GM21528 (cell line): ENCODE data around the gene PDZD2.
"Not testable (repeated sequence)": the region's sequence is repeated elsewhere in the genome, so short reads cannot be mapped to it uniquely, and the experiment has no call there.

ENCODE experiments used
- ATAC-seq: cut with Tn5 transposase; IDR thresholded peaks from one replicate; pipeline ENCODE4 v1.9.1; 2021; ENCODE audit warnings: mild to moderate bottlenecking, moderate library complexity; ENCODE audit not compliant: unreplicated experiment, low FRiP score

PDZD2 gene

DNA sequence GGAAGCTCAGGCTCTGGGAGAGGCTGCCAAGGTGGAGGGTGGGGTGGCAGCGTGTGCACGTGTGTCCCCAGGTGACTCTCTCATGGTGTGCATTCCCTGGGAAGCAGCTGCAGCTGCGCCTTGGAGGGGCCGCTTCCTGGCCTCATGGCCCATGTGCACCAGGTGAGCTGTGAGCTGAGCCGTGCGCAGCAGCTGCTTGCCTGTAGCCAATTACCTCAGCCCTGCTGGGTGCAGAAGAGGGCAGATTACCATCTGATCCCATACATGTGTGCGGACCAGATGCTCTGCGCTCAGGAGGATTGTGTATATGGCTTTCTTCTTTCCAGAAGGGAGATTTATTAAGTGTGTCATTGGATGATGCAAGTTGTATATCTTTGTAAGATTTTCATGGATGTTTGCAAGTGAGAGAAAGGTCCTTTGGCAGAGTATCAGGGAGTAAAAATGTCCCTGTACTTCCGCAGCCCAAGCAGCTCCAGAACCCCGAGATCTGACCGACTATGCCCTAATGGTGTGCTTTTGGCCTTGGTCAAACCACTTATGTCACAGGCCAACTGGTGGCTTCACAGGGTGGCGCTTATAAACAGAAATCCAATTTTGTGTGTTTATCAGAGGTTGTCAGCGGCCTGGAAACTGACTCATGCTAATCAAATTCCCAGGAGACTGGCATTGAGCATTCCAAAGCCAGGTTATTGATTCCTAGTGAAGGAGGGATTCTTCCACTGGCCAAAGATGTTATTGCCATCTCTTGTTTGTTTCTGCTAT is 305.9 kb downstream of the PDZD2 start:
- no peak for ATAC-seq

- no peak for ATAC-seq
These were observed 309.1 kb downstream of the PDZD2 start for GRCh38 chr5:31948006-31948405.

DNA sequence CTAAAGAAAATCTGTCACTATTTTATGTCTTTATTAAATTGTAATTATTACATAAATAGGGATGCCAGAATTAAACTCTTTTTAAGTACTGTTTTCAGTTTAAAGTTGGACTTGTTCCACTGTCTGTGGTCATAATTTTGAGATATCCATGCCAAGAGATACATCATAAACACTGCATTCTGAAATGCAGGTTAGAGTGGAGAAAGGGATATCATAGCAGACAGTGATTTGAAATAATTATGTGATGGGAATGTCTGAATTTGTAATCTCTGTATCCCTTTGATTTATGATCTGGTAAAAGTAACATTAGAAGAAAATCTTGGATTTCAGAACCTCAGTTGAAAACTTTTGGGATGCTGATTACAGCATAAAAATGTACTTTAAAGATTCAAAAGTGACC is 313.1 kb downstream of the PDZD2 start:
- no peak for ATAC-seq

DNA sequence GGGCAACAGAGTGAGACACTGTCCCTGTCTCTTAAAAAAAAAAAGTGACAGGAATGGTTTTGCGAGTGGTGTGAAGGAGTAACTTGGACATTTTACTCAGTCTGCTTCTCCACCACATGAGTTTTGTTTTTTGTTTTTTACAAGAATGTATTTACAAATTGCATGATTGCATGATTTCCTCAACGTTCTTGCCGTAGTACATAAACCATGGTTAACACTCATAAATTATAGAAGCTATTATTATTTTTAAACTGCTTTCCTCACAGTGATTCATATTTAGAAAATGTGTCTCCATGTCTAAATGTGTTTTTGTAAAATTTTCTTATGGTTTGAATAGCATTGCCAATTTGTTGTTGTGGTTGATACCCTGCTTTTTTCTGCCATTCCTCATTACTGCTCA is 315.2 kb downstream of the PDZD2 start:
- ATAC-seq = no peak

DNA sequence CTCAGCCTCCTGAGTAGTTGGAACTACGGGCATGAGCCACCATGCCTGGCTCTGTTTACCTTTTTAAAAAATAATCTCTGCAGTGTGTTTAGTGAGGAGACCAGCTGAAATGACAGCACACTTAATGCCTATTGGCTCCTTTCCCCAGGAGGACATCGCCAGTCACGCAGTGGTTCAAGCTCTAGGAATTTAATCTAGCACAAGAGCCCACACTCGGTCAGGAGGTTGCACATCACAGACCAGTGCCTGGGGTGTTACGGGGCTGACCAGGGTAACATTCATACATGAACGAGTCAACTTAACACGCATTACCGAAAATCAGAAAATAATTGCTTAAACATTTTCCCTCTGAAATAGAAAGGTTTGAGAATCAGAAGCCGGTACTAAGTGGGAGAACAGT is 318.2 kb downstream of the PDZD2 start:
- ATAC-seq = no peak

- ATAC-seq = no peak
These were observed 323.4 kb downstream of the PDZD2 start for GRCh38 chr5:31962351-31962751.

DNA sequence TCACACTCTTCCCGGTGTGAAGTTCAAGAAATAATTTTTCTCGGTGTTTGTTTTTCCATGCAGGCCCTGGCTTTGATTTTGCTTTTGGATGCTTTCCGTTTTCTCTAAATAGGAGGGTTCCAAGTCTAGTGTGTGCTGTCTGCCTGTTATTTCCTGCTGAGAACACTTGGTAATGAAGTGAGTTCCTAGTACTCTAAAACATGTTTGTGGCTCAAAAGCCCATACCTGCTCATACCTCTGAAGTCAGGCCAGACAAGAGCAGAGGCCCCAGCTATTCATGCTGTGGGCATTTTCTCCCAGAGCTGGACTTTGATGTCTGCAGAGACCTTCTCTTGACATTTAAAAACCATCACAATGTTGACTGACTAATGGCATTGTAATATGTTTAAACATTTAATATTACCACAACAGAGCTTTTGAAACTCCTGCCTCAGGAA is 324.0 kb downstream of the PDZD2 start:
- no peak for ATAC-seq

- no peak for ATAC-seq
These were observed 324.6 kb downstream of the PDZD2 start for GRCh38 chr5:31963358-31964006.

DNA sequence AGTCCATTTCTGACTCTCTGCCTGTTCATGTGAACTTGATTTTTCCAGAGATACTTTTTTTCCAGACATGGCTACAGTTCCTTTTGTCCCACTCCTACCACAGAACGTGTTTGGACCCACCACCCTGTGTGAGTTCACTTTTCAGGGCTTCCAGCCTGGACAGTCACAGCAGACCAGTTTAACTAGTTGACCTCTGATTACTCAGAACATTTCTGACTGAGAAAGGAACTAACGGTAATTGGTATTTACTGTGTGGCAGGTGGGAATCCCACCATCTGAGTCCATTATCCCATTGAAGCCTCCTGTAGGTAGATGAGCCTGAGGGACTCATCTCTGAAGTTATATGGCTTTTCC is 325.1 kb downstream of the PDZD2 start:
- ATAC-seq = no peak

- ATAC-seq = no peak
These were observed 326.3 kb downstream of the PDZD2 start for GRCh38 chr5:31965227-31965626.

- no peak for ATAC-seq
These were observed 328.0 kb downstream of the PDZD2 start for GRCh38 chr5:31966936-31967335.

DNA sequence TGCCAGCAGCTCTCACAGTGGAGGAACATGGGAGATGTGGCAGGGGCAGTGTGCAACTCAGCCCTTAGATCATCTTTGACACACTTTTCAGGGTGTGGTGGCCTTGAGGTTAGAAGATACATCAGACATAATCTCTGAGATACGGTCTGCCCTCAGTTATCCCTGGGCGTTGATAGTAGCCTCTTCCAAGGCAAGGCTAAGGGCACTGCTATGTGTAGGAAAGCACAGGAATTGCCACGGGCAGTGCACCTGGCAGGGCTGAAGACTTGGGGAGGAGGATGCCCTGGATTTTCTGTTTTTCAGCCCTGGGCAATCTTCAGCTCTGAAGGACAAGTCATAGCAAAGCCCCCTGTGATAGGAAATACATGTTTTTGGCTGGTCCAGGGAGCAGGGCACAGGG is 328.5 kb downstream of the PDZD2 start:
- no peak for ATAC-seq

GRCh38 chr5:31972558-31972957 is 333.6 kb downstream of the PDZD2 start:
- ATAC-seq = no peak

DNA sequence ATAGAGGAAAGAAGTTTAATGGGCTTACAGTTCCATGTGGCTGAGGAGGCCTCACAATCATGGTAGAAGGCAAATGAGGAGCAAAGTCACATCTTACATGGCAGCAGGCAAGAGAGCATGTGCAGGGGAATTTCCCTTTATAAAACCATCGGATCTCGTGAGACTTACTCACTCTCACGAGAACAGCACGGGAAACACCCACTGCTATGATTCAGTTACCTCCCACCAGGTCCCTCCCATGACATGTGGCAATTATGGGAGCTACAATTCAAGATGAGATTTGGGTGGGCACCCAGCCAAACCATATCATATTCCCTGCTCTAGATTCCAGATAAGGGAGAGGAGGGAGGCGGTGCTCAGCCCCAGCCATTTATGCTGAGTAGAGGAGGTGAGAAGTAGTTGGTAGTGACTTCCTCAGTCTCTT is 336.3 kb downstream of the PDZD2 start:
- not testable (repeated sequence) for ATAC-seq

DNA sequence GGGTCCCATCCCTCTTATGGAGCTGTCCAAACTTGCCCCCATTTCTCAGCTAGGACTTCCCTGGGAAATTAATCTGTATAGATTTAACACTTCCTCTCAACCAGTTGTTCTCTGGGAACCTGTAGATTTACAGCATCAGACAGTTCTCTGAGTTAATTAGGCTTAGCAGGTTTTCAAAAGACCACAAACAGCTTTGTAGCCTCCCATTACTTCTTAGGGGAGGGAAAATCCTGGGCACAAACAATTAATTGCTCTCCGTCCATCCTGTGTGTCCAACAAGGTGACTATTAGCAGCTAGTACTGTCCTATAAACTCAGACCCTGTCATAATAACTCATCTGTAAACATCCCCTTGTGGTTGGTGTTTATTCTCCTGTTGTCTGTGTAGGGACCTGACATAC is 337.2 kb downstream of the PDZD2 start:
- no peak for ATAC-seq

DNA sequence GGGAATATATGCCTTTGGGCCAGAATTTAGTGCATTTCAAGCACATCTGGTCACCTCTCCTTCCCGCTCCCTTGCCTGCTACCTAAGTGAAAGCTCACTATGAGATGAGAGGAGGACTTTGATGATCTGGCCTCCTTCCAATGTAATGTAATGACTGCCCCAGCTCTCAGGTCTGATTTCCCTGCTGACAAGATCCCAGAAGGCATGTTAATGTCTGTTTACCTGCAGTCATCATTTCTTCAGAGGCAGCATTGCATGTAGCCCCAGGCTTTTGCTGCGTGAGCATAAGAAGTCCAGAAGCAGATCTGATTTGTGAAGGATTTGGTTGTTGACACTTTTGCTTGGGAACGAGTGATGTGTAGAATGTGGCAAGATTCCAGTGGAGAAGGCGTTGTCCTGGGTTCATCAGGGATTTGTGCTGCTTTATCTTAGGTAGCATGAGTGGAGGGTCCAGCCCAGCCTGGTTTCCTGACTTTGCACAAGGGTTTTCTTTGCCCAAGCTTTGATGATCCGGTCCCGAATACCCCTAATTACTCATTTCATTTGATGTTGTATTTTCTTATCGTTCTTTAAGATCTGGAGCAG is 342.5 kb downstream of the PDZD2 start:
- ATAC-seq = no peak

GRCh38 chr5:31982027-31982426 is 343.1 kb downstream of the PDZD2 start:
- no peak for ATAC-seq

DNA sequence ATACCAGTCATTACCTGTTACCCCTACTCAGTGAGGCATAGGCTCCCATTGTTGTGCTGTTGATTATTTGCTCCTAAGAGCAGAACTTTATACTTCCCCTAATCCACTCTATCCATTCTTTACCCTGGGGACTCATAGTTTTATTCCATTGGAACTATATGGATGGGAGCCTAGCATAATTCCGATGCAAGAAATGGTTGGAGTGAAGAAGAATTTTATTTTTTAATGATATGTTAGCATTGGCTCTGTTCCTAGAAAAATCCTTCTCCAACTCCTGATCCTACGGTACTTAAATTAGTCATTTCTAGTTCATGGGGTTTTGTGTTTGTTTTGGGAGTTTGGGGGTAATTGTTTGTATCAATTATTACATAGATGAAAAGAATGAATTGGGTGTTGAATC is 343.7 kb downstream of the PDZD2 start:
- no peak for ATAC-seq

GRCh38 chr5:31983851-31984250 is 344.9 kb downstream of the PDZD2 start:
- no peak for ATAC-seq

GRCh38 chr5:31984691-31985090 is 345.8 kb downstream of the PDZD2 start:
- no peak for ATAC-seq

GRCh38 chr5:31986101-31986500 is 347.2 kb downstream of the PDZD2 start:
- ATAC-seq = no peak
